DOHH2 (cell line): ENCODE results near the gene RPUSD2.

ENCODE experiments used
- H3F3A ChIP-seq: fragments of 200-600 bp; sonication (generic), shearing (Covaris generic); 2 replicates; pipeline ENCODE4 v1.6.0; 2016; ENCODE audit warnings: antibody characterized with exemption, mild to moderate bottlenecking; ENCODE audit not compliant: control insufficient read depth, insufficient read depth
- H3K27ac ChIP-seq: fragments of 200-600 bp; sonication (generic); 2 replicates; pipeline ENCODE4 v1.5.1; 2014; ENCODE audit warnings: low read depth, mild to moderate bottlenecking, low read length, moderate library complexity
- H3K27me3 ChIP-seq: fragments of 200-600 bp; sonication (generic); 2 replicates; pipeline ENCODE4 v1.6.1; 2014; ENCODE audit warnings: mild to moderate bottlenecking, low read length, mixed read lengths; ENCODE audit not compliant: control insufficient read depth
- H3K36me3 ChIP-seq: fragments of 200-600 bp; sonication (generic); 2 replicates; pipeline ENCODE4 v1.6.1; 2014; ENCODE audit warnings: mild to moderate bottlenecking, low read length, moderate library complexity, mixed read lengths; ENCODE audit not compliant: control insufficient read depth
- H3K4me1 ChIP-seq: fragments of 200-600 bp; sonication (generic); 2 replicates; pipeline ENCODE4 v1.6.1; 2014; ENCODE audit warnings: mild to moderate bottlenecking, low read length, mixed read lengths; ENCODE audit not compliant: control insufficient read depth
- H3K4me2 ChIP-seq: fragments of 200-600 bp; sonication (generic); 2 replicates; pipeline ENCODE4 v1.6.0; 2014; ENCODE audit warnings: mild to moderate bottlenecking, low read length, moderate library complexity
- H3K4me3 ChIP-seq: fragments of 200-600 bp; sonication (generic); 2 replicates; pipeline ENCODE4 v1.5.1; 2014; ENCODE audit warnings: mild to moderate bottlenecking, low read length, mixed read lengths
- H3K79me2 ChIP-seq: fragments of 200-600 bp; sonication (generic); 2 replicates; pipeline ENCODE4 v1.6.1; 2014; ENCODE audit warnings: mild to moderate bottlenecking, low read length, mixed read lengths; ENCODE audit not compliant: control insufficient read depth
- H3K9me2 ChIP-seq: fragments of 200-600 bp; sonication (generic); replicated peaks from 2 replicates; pipeline ENCODE4 v1.6.1; 2014; ENCODE audit warnings: mild to moderate bottlenecking, low read length, mixed read lengths; ENCODE audit not compliant: control insufficient read depth
- H3K9me3 ChIP-seq: fragments of 200-600 bp; sonication (generic); 2 replicates; pipeline ENCODE4 v1.6.1; 2014; ENCODE audit warnings: antibody characterized with exemption, low read length, mixed read lengths; ENCODE audit not compliant: control insufficient read depth, insufficient read depth
- H4K20me1 ChIP-seq: fragments of 200-600 bp; sonication (generic); 2 replicates; pipeline ENCODE4 v1.6.0; 2014; ENCODE audit warnings: low read depth, mild to moderate bottlenecking, antibody characterized with exemption, low read length, moderate library complexity; ENCODE audit not compliant: control insufficient read depth, insufficient read depth
- EZH2phosphoT487 ChIP-seq: fragments of 200-600 bp; sonication (generic); IDR thresholded peaks from 2 replicates; pipeline ENCODE4 v1.6.1; 2017; ENCODE audit warnings: borderline replicate concordance, mild to moderate bottlenecking, antibody characterized with exemption, low read length, moderate library complexity, mixed read lengths
- TF ChIP-seq, protein P1 (sequence below): fragments of 200-600 bp; sonication (generic); IDR thresholded peaks from one replicate; pipeline ENCODE4 v1.5.1; 2014; ENCODE audit warnings: antibody characterized with exemption, mild to moderate bottlenecking, low read depth, low read length; ENCODE audit not compliant: poor library complexity, severe bottlenecking

RPUSD2 gene

DNA sequence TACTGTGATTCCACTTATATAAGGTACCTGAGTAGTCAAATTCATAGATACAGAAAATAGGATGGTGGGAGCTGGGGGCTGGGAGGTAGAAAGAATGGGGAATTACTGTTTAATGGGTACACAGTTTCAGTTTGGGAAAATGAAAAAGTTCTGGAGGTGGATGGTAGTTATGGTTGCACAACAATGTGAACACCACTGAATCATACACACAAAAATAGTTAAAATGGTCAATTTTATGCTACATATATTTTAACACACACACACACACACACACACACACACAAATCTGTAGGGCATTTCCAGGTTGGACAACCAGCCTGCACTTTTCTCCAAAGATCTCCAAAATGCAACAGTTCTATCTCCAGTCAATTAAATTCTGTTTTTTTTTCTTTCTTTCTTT lies 5.7 kb upstream of the RPUSD2 start:
- no peak for TF ChIP-seq EZH2phosphoT487
- TF ChIP-seq, protein P1, sequence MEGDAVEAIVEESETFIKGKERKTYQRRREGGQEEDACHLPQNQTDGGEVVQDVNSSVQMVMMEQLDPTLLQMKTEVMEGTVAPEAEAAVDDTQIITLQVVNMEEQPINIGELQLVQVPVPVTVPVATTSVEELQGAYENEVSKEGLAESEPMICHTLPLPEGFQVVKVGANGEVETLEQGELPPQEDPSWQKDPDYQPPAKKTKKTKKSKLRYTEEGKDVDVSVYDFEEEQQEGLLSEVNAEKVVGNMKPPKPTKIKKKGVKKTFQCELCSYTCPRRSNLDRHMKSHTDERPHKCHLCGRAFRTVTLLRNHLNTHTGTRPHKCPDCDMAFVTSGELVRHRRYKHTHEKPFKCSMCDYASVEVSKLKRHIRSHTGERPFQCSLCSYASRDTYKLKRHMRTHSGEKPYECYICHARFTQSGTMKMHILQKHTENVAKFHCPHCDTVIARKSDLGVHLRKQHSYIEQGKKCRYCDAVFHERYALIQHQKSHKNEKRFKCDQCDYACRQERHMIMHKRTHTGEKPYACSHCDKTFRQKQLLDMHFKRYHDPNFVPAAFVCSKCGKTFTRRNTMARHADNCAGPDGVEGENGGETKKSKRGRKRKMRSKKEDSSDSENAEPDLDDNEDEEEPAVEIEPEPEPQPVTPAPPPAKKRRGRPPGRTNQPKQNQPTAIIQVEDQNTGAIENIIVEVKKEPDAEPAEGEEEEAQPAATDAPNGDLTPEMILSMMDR, result no peak
- Histone ChIP-seq H3K4me3 (no peak overlapping the region), H3K4me2 (no peak overlapping the region)

DNA sequence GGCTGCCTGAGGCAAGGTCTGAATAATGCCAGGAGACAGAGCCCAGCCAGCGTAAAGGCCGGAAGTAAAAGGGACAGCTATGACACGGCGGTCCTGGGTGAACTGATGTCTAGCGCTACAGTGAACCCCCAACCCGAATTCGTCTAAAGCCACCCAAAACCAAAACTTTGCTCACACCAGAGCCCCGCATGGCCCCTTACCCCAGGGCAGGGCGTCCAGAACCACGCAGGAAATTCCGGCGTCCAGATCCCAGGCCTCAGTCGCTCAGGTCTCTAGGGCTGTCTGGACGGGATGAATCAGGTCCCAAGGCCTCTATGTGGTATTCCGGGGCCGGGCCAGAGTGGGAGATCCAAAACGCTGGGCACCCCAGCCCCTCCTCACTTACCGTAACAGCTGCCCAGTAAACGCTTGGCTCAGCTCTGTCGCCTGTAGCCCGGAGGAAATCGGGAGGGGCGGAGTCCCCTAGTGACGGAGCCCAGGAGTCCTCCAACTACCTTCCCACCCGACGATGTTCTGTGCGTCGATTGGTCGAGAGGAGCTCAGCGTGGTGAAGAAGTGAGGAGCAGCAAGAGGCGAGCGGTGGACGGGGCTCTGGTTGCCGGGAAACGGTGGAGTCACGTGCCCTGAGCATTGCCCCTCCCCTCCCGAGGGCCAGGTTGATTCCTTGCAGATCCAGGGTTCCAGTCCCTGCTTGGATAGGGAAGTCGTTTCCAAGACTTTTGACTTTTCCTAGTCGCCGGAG lies 4.3 kb upstream of the RPUSD2 start, which contains the start of gene CCDC32:
Gene CCDC32 (minus strand): TSS at position 452 of the 742 bp plus-strand sequence. CDS start 2,027 bp downstream, outside the sequence.
- peaks cover 19% of the 10 kb centered on the region for H3K79me2 ChIP-seq
- H3K9me3 ChIP-seq, result no peaks in the 10 kb centered on the region
- no peaks in the 10 kb centered on the region; the same call in 1 of the 2 replicates for H3K36me3 ChIP-seq
- H3K27me3 ChIP-seq, result no peaks in the 10 kb centered on the region
- TF ChIP-seq, protein P1, result no peak
- TF ChIP-seq EZH2phosphoT487, result no peak
- H3K27ac ChIP-seq, result peak within 1 kb of the TSS; percentile 29; the same call in 1 of the 2 replicates
- H4K20me1 ChIP-seq, result peaks cover 1% of the 10 kb centered on the region; the same call in 1 of the 2 replicates
- H3K4me2 ChIP-seq, result peak within 1 kb of the TSS; percentile 90
- peaks cover 37% of the 10 kb centered on the region for H3K4me1 ChIP-seq
- H3K9me2 ChIP-seq, result no peaks in the 10 kb centered on the region
- peaks cover 4% of the 10 kb centered on the region; the same call in 1 of the 2 replicates for H3F3A ChIP-seq
- peak within 1 kb of the TSS; percentile 96 for H3K4me3 ChIP-seq

More for the DNA sequence above, 5.7 kb upstream of the RPUSD2 start:
- H4K20me1 ChIP-seq, result no peaks in the 10 kb centered on the region
- no peaks in the 10 kb centered on the region; the same call in 1 of the 2 replicates for H3K36me3 ChIP-seq
- H3K9me3 ChIP-seq, result no peaks in the 10 kb centered on the region
- peaks cover 12% of the 10 kb centered on the region for H3K79me2 ChIP-seq
- no peaks in the 10 kb centered on the region for H3K9me2 ChIP-seq
- peaks cover 33% of the 10 kb centered on the region for H3K4me1 ChIP-seq
- peaks cover 2% of the 10 kb centered on the region; the same call in 1 of the 2 replicates for H3F3A ChIP-seq
- H3K27me3 ChIP-seq, result no peaks in the 10 kb centered on the region
- no peak overlapping the region for H3K27ac ChIP-seq

DNA sequence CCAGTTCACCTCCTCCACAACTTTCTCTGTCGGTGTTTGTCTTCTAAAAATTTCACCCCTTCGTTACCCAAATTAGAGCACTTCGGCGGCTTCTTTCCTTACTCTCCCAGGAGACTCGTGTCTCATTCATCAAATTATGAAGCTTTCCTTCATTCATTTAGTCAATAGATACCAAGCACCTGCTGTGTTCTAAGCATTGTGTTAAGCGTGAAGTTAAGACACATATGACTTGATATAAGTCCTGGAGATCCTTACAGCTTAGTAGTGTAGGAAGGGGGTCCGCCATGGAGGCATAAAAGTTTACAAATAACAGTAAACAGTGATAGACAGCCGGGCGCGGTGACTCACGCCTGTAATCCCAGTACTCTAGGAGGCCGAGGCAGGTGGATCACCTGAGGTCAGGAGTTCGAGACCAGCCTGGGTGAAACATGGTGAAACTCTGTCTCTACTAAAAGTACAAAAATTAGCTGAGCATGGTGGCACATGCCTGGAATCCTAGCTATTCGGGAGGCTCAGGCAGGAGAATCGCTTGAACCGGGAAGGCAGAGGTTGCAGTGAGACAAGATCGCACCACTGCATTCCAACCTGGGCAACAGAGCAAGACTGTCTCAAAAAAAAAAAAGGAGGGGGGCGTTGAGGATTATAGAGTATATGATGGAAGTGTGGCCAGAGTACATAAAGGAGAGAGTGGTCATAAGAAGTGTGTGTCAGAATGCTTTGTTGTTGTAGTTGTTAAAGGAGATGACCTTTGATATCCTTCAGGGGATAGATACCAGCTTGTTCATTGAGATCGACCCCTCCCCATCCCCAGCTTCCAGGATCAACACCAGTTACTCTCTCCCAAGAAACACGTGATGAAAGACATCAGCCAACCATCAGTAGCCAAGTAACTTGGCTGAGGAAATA lies 3.5 kb upstream of the RPUSD2 start:
- TF ChIP-seq, protein P1, result no peak
- no peak for TF ChIP-seq EZH2phosphoT487
- no peak overlapping the region; the same call in 1 of the 2 replicates for H3K27ac ChIP-seq

More for the DNA sequence above, 3.5 kb upstream of the RPUSD2 start:
- Histone ChIP-seq H3K79me2 (peaks cover 27% of the 10 kb centered on the region), H3K9me3 (no peaks in the 10 kb centered on the region), H3K4me2 (peak overlapping the region; percentile 90), H3K9me2 (no peaks in the 10 kb centered on the region), H3F3A (peaks cover 4% of the 10 kb centered on the region; the same call in 1 of the 2 replicates), H4K20me1 (peaks cover 10% of the 10 kb centered on the region; the same call in 1 of the 2 replicates), H3K4me1 (peaks cover 44% of the 10 kb centered on the region), H3K4me3 (peak overlapping the region; percentile 96), H3K27me3 (no peaks in the 10 kb centered on the region), H3K36me3 (peaks cover 4% of the 10 kb centered on the region; the same call in 1 of the 2 replicates)
